ENCODE data around the gene SPEG. TPM values are rescaled to one million over a fixed set of nuclear protein-coding genes. Genes with fewer than 3 reads are reported as not detected.

The SPEG gene
- total RNA-seq, 1 donor from 2014 or later = 145 TPM

- Histone ChIP-seq H3K27me3 (ENCODE audit: low read depth) (peaks cover 88% of the 10 kb centered on the region), H3K9me3 (replicated peaks) (no peaks in the 10 kb centered on the region), H3K36me3 (no peaks in the 10 kb centered on the region), H3K27ac (replicated peaks) (peak overlapping the region; percentile 28), H3K4me3 (no peak overlapping the region), H3K4me1 (peaks cover 72% of the 10 kb centered on the region)
- no peak for DNase-seq
- intact Hi-C loops (cut with micrococcal nuclease) = no loop called here
- TF ChIP-seq CTCF (IDR thresholded peaks at IDR 0.05; ENCODE audit: borderline replicate concordance) = no peak
These were observed 4.9 kb downstream of the SPEG start for GRCh38 chr2:219439506-219439905.

GRCh38 chr2:219440388-219441256 is 6.0 kb downstream of the SPEG start:
- H3K27ac ChIP-seq (replicated peaks) = peak overlapping the region; percentile 78
- TF ChIP-seq CTCF (IDR thresholded peaks at IDR 0.05; ENCODE audit: borderline replicate concordance) = no peak
- H3K27me3 ChIP-seq (ENCODE audit: low read depth) = peaks cover 88% of the 10 kb centered on the region
- H3K9me3 ChIP-seq (replicated peaks) = no peaks in the 10 kb centered on the region
- intact Hi-C loops (cut with micrococcal nuclease) = no loop called here
- no peak for DNase-seq
- peak overlapping the region; percentile 67 for H3K4me3 ChIP-seq
- H3K4me1 ChIP-seq = peaks cover 72% of the 10 kb centered on the region
- no peaks in the 10 kb centered on the region for H3K36me3 ChIP-seq

- Histone ChIP-seq H3K36me3 (no peaks in the 10 kb centered on the region), H3K4me1 (peaks cover 71% of the 10 kb centered on the region), H3K27me3 (ENCODE audit: low read depth) (peaks cover 85% of the 10 kb centered on the region), H3K27ac (replicated peaks) (peak overlapping the region; percentile 78), H3K9me3 (replicated peaks) (no peaks in the 10 kb centered on the region), H3K4me3 (peak overlapping the region; percentile 67)
- no peak for DNase-seq
- TF ChIP-seq CTCF (IDR thresholded peaks at IDR 0.05; ENCODE audit: borderline replicate concordance) = no peak
- intact Hi-C loops (cut with micrococcal nuclease) = no loop called here
These were observed 7.0 kb downstream of the SPEG start for GRCh38 chr2:219441451-219442255.

GRCh38 chr2:219442256-219443015 is 7.8 kb downstream of the SPEG start:
- DNase-seq = no peak

More at GRCh38 chr2:219442256-219443015, 7.8 kb downstream of the SPEG start:
- H3K4me3 ChIP-seq = peak overlapping the region; percentile 67
- intact Hi-C loops (cut with micrococcal nuclease) = no loop called here
- peak overlapping the region; percentile 78 for H3K27ac ChIP-seq (replicated peaks)
- H3K27me3 ChIP-seq (ENCODE audit: low read depth) = peaks cover 82% of the 10 kb centered on the region
- H3K4me1 ChIP-seq = peaks cover 66% of the 10 kb centered on the region
- TF ChIP-seq CTCF (IDR thresholded peaks at IDR 0.05; ENCODE audit: borderline replicate concordance) = no peak
- no peaks in the 10 kb centered on the region for H3K36me3 ChIP-seq
- no peaks in the 10 kb centered on the region for H3K9me3 ChIP-seq (replicated peaks)
